ENCODE measurements around the gene GTF2H2C.
"Not testable (repeated sequence)": the region's sequence is repeated elsewhere in the genome, so short reads cannot be mapped to it uniquely, and the experiment has no call there.

GRCh38 chr5:69538735-69539134 lies 21.3 kb upstream of the GTF2H2C start:
- TF ChIP-seq CTCF (conservative IDR thresholded peaks at IDR 0.05; ENCODE audit: low read length); EZH2phosphoT487 (IDR thresholded peaks at IDR 0.05; ENCODE audit: borderline replicate concordance, low read depth, low read length): not testable (repeated sequence)

All from OCI-LY7 (cell line).